HPDE6-E6E7 (cell line): ENCODE results near the gene UNC13A.
"Not testable (repeated sequence)": the region's sequence is repeated elsewhere in the genome, so short reads cannot be mapped to it uniquely, and the experiment has no call there.

Experiments used
- DNase-seq: peaks from one replicate; pipeline ENCODE4 v3.0.0; 2011; ENCODE audit warnings: missing footprints; ENCODE audit errors: extremely low spot score

The UNC13A gene

GRCh38 chr19:17604372-17605025, 83.7 kb downstream of the UNC13A start:
- DNase-seq, result no peak

- no peak for DNase-seq
Observed at GRCh38 chr19:17602872-17603510, 85.2 kb downstream of the UNC13A start.

- no peak for DNase-seq
Observed at GRCh38 chr19:17602217-17602616, 85.9 kb downstream of the UNC13A start.

- no peak for DNase-seq
Observed at GRCh38 chr19:17601683-17602082, 86.5 kb downstream of the UNC13A start.

- DNase-seq, result no peak
Observed at GRCh38 chr19:17599780-17600179, 88.4 kb downstream of the UNC13A start.

- DNase-seq, result no peak
Observed at GRCh38 chr19:17598953-17599352, 89.2 kb downstream of the UNC13A start.

- not testable (repeated sequence) for DNase-seq
Observed at GRCh38 chr19:17598063-17598462, 90.1 kb downstream of the UNC13A start.

GRCh38 chr19:17594296-17594695, 93.9 kb downstream of the UNC13A start:
- not testable (repeated sequence) for DNase-seq

- DNase-seq, result no peak
Observed at GRCh38 chr19:17590866-17591265, 97.3 kb downstream of the UNC13A start.

- DNase-seq, result not testable (repeated sequence)
Observed at GRCh38 chr19:17585395-17585794, 102.8 kb downstream of the UNC13A start.

- no peak for DNase-seq
Observed at GRCh38 chr19:17584132-17584531, 104.0 kb downstream of the UNC13A start.

GRCh38 chr19:17582613-17583012, 105.5 kb downstream of the UNC13A start:
- no peak for DNase-seq

GRCh38 chr19:17581211-17581874, 106.8 kb downstream of the UNC13A start:
- no peak for DNase-seq

- DNase-seq, result no peak
Observed at GRCh38 chr19:17580470-17581144, 107.5 kb downstream of the UNC13A start.

GRCh38 chr19:17579661-17580244, 108.4 kb downstream of the UNC13A start:
- DNase-seq, result peak; percentile 84

- DNase-seq, result no peak
Observed at GRCh38 chr19:17577457-17578097, 110.6 kb downstream of the UNC13A start.

- no peak for DNase-seq
Observed at GRCh38 chr19:17576758-17577456, 111.2 kb downstream of the UNC13A start.

GRCh38 chr19:17575871-17576757, 112.0 kb downstream of the UNC13A start:
- DNase-seq, result no peak

GRCh38 chr19:17572638-17573037, 115.5 kb downstream of the UNC13A start:
- DNase-seq, result no peak

- no peak for DNase-seq
Observed at GRCh38 chr19:17570791-17571190, 117.4 kb downstream of the UNC13A start.
